ENCODE data around the gene MCM5. TPM values are rescaled to one million over a fixed set of nuclear protein-coding genes. Genes with fewer than 3 reads are reported as not detected.

The MCM5 gene
- total RNA-seq, 1 donor = 21.3 TPM

- Histone ChIP-seq H3K9me3 (ENCODE audit: low read depth, low read length) (no peaks in the 10 kb centered on the region), H3K27me3 (ENCODE audit: insufficient read depth, low read length) (no peaks in the 10 kb centered on the region), H3K4me3 (ENCODE audit: low read length) (no peak overlapping the region), H3K4me1 (ENCODE audit: insufficient read depth, low read length) (peaks cover 66% of the 10 kb centered on the region)
These were observed 26.2 kb upstream of the MCM5 start for GRCh38 chr22:35373781-35374180.

- H3K9me3 ChIP-seq (ENCODE audit: low read depth, low read length) = no peaks in the 10 kb centered on the region
- no peaks in the 10 kb centered on the region for H3K27me3 ChIP-seq (ENCODE audit: insufficient read depth, low read length)
- peaks cover 78% of the 10 kb centered on the region for H3K4me1 ChIP-seq (ENCODE audit: insufficient read depth, low read length)
- no peak overlapping the region for H3K4me3 ChIP-seq (ENCODE audit: low read length)
These were observed 24.9 kb upstream of the MCM5 start for GRCh38 chr22:35375031-35375430.

GRCh38 chr22:35375526-35375925 is 24.4 kb upstream of the MCM5 start:
- Histone ChIP-seq H3K4me1 (ENCODE audit: insufficient read depth, low read length) (peaks cover 83% of the 10 kb centered on the region), H3K4me3 (ENCODE audit: low read length) (no peak overlapping the region), H3K9me3 (ENCODE audit: low read depth, low read length) (no peaks in the 10 kb centered on the region), H3K27me3 (ENCODE audit: insufficient read depth, low read length) (no peaks in the 10 kb centered on the region)

GRCh38 chr22:35376728-35377472 is 23.0 kb upstream of the MCM5 start:
- Histone ChIP-seq H3K4me1 (ENCODE audit: insufficient read depth, low read length) (peaks cover 87% of the 10 kb centered on the region), H3K4me3 (ENCODE audit: low read length) (no peak overlapping the region)

GRCh38 chr22:35377735-35378134 is 22.2 kb upstream of the MCM5 start:
- H3K4me3 ChIP-seq (ENCODE audit: low read length) = no peak overlapping the region
- H3K9me3 ChIP-seq (ENCODE audit: low read depth, low read length) = no peaks in the 10 kb centered on the region
- peaks cover 86% of the 10 kb centered on the region for H3K4me1 ChIP-seq (ENCODE audit: insufficient read depth, low read length)
- no peaks in the 10 kb centered on the region for H3K27me3 ChIP-seq (ENCODE audit: insufficient read depth, low read length)

More at GRCh38 chr22:35376728-35377472, 23.0 kb upstream of the MCM5 start:
- H3K27me3 ChIP-seq (ENCODE audit: insufficient read depth, low read length) = no peaks in the 10 kb centered on the region
- H3K9me3 ChIP-seq (ENCODE audit: low read depth, low read length) = no peaks in the 10 kb centered on the region

GRCh38 chr22:35378621-35379020 is 21.3 kb upstream of the MCM5 start:
- H3K9me3 ChIP-seq (ENCODE audit: low read depth, low read length) = no peaks in the 10 kb centered on the region
- H3K27me3 ChIP-seq (ENCODE audit: insufficient read depth, low read length) = peaks cover 2% of the 10 kb centered on the region
- H3K4me1 ChIP-seq (ENCODE audit: insufficient read depth, low read length) = peaks cover 94% of the 10 kb centered on the region
- no peak overlapping the region for H3K4me3 ChIP-seq (ENCODE audit: low read length)

- Histone ChIP-seq H3K9me3 (ENCODE audit: low read depth, low read length) (no peaks in the 10 kb centered on the region), H3K4me1 (ENCODE audit: insufficient read depth, low read length) (peaks cover 95% of the 10 kb centered on the region), H3K4me3 (ENCODE audit: low read length) (no peak overlapping the region), H3K27me3 (ENCODE audit: insufficient read depth, low read length) (peaks cover 3% of the 10 kb centered on the region)
These were observed 20.6 kb upstream of the MCM5 start for GRCh38 chr22:35379146-35379993.

- Histone ChIP-seq H3K9me3 (ENCODE audit: low read depth, low read length) (no peaks in the 10 kb centered on the region), H3K4me3 (ENCODE audit: low read length) (no peak overlapping the region), H3K27me3 (ENCODE audit: insufficient read depth, low read length) (peaks cover 3% of the 10 kb centered on the region), H3K4me1 (ENCODE audit: insufficient read depth, low read length) (peaks cover 93% of the 10 kb centered on the region)
These were observed 19.9 kb upstream of the MCM5 start for GRCh38 chr22:35380013-35380412.

- Histone ChIP-seq H3K27me3 (ENCODE audit: insufficient read depth, low read length) (peaks cover 3% of the 10 kb centered on the region), H3K9me3 (ENCODE audit: low read depth, low read length) (no peaks in the 10 kb centered on the region), H3K4me3 (ENCODE audit: low read length) (peak within 1 kb of the TSS; percentile 69), H3K4me1 (ENCODE audit: insufficient read depth, low read length) (peaks cover 86% of the 10 kb centered on the region)
These were observed 19.2 kb upstream of the MCM5 start, which contains the start of gene HMOX1 for GRCh38 chr22:35380537-35381423. Gene HMOX1 (plus strand): TSS chr22:35381096. CDS start chr22:35381174, 78 bp downstream.

- H3K4me3 ChIP-seq (ENCODE audit: low read length) = peak overlapping the region; percentile 69
- H3K9me3 ChIP-seq (ENCODE audit: low read depth, low read length) = no peaks in the 10 kb centered on the region
- peaks cover 78% of the 10 kb centered on the region for H3K4me1 ChIP-seq (ENCODE audit: insufficient read depth, low read length)
- peaks cover 3% of the 10 kb centered on the region for H3K27me3 ChIP-seq (ENCODE audit: insufficient read depth, low read length)
These were observed 18.4 kb upstream of the MCM5 start for GRCh38 chr22:35381424-35382009.

- peaks cover 57% of the 10 kb centered on the region for H3K4me1 ChIP-seq (ENCODE audit: insufficient read depth, low read length)
- H3K4me3 ChIP-seq (ENCODE audit: low read length) = no peak overlapping the region
- H3K9me3 ChIP-seq (ENCODE audit: low read depth, low read length) = no peaks in the 10 kb centered on the region
- peaks cover 3% of the 10 kb centered on the region for H3K27me3 ChIP-seq (ENCODE audit: insufficient read depth, low read length)
These were observed 16.3 kb upstream of the MCM5 start for GRCh38 chr22:35383679-35384071.

- H3K4me1 ChIP-seq (ENCODE audit: insufficient read depth, low read length) = peaks cover 48% of the 10 kb centered on the region
- no peaks in the 10 kb centered on the region for H3K9me3 ChIP-seq (ENCODE audit: low read depth, low read length)
- no peak overlapping the region for H3K4me3 ChIP-seq (ENCODE audit: low read length)
- H3K27me3 ChIP-seq (ENCODE audit: insufficient read depth, low read length) = peaks cover 3% of the 10 kb centered on the region
These were observed 15.4 kb upstream of the MCM5 start for GRCh38 chr22:35384527-35384926.

GRCh38 chr22:35384975-35385588 is 14.9 kb upstream of the MCM5 start:
- no peaks in the 10 kb centered on the region for H3K9me3 ChIP-seq (ENCODE audit: low read depth, low read length)
- peaks cover 3% of the 10 kb centered on the region for H3K27me3 ChIP-seq (ENCODE audit: insufficient read depth, low read length)
- no peak overlapping the region for H3K4me3 ChIP-seq (ENCODE audit: low read length)
- peaks cover 43% of the 10 kb centered on the region for H3K4me1 ChIP-seq (ENCODE audit: insufficient read depth, low read length)

- Histone ChIP-seq H3K4me1 (ENCODE audit: insufficient read depth, low read length) (peaks cover 26% of the 10 kb centered on the region), H3K27me3 (ENCODE audit: insufficient read depth, low read length) (peaks cover 3% of the 10 kb centered on the region), H3K4me3 (ENCODE audit: low read length) (no peak overlapping the region), H3K9me3 (ENCODE audit: low read depth, low read length) (no peaks in the 10 kb centered on the region)
These were observed 13.2 kb upstream of the MCM5 start for GRCh38 chr22:35386670-35387288.
